ENCODE data around the gene SMARCA1. TPM values are rescaled to one million over a fixed set of nuclear protein-coding genes. Genes with fewer than 3 reads are reported as not detected.

Gene SMARCA1
- total and polyA plus RNA-seq, 10 of the 15 experiments (the other 5 are each of a cell fraction or from before 2014, with no cell fraction given) = 0.02 to 0.31 (median 0.08) TPM; not detected in 3

DNA sequence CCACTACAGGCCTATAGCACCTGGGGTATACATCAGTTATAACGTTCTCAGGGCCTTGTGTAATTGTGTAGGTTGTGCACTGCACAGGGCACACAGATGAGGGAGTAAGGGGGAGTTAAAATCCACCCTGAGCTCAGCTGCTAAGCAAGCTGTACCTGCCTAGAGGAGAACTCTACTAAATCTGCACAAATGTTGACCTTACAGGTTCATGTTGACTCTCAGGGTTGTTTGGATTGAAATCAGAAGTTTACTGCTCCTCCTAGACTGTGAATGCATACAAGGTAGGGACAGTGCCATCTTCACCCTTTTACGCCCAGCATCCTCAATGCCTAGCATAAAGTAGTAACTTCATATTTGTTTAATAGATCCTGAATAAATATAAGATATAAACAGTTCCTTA lies 89.8 kb downstream of the SMARCA1 start (continued):
- TF ChIP-seq, protein P1, sequence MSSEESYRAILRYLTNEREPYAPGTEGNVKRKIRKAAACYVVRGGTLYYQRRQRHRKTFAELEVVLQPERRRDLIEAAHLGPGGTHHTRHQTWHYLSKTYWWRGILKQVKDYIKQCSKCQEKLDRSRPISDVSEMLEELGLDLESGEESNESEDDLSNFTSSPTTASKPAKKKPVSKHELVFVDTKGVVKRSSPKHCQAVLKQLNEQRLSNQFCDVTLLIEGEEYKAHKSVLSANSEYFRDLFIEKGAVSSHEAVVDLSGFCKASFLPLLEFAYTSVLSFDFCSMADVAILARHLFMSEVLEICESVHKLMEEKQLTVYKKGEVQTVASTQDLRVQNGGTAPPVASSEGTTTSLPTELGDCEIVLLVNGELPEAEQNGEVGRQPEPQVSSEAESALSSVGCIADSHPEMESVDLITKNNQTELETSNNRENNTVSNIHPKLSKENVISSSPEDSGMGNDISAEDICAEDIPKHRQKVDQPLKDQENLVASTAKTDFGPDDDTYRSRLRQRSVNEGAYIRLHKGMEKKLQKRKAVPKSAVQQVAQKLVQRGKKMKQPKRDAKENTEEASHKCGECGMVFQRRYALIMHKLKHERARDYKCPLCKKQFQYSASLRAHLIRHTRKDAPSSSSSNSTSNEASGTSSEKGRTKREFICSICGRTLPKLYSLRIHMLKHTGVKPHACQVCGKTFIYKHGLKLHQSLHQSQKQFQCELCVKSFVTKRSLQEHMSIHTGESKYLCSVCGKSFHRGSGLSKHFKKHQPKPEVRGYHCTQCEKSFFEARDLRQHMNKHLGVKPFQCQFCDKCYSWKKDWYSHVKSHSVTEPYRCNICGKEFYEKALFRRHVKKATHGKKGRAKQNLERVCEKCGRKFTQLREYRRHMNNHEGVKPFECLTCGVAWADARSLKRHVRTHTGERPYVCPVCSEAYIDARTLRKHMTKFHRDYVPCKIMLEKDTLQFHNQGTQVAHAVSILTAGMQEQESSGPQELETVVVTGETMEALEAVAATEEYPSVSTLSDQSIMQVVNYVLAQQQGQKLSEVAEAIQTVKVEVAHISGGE (CRISPR knock-in tag; IDR thresholded peaks at IDR 0.05) = no peak
- TF ChIP-seq, protein P2, sequence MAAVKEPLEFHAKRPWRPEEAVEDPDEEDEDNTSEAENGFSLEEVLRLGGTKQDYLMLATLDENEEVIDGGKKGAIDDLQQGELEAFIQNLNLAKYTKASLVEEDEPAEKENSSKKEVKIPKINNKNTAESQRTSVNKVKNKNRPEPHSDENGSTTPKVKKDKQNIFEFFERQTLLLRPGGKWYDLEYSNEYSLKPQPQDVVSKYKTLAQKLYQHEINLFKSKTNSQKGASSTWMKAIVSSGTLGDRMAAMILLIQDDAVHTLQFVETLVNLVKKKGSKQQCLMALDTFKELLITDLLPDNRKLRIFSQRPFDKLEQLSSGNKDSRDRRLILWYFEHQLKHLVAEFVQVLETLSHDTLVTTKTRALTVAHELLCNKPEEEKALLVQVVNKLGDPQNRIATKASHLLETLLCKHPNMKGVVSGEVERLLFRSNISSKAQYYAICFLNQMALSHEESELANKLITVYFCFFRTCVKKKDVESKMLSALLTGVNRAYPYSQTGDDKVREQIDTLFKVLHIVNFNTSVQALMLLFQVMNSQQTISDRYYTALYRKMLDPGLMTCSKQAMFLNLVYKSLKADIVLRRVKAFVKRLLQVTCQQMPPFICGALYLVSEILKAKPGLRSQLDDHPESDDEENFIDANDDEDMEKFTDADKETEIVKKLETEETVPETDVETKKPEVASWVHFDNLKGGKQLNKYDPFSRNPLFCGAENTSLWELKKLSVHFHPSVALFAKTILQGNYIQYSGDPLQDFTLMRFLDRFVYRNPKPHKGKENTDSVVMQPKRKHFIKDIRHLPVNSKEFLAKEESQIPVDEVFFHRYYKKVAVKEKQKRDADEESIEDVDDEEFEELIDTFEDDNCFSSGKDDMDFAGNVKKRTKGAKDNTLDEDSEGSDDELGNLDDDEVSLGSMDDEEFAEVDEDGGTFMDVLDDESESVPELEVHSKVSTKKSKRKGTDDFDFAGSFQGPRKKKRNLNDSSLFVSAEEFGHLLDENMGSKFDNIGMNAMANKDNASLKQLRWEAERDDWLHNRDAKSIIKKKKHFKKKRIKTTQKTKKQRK (IDR thresholded peaks at IDR 0.05; ENCODE audit: low read depth, low read length) = no peak
- TF ChIP-seq SKIL (IDR thresholded peaks at IDR 0.05; ENCODE audit: low read depth, poor library complexity, severe bottlenecking) = no peak
- TF ChIP-seq NFXL1 (IDR thresholded peaks at IDR 0.05; ENCODE audit: borderline replicate concordance) = no peak
- TF ChIP-seq NFYA (IDR thresholded peaks at IDR 0.05; ENCODE audit: borderline replicate concordance, low read depth, low read length) = no peak
- TF ChIP-seq ZSCAN29 (IDR thresholded peaks at IDR 0.05) = no peak
- no peak for TF ChIP-seq SUZ12 (IDR thresholded peaks at IDR 0.05; ENCODE audit: unreplicated experiment)
- no peak for TF ChIP-seq YY1 (IDR thresholded peaks at IDR 0.05; ENCODE audit: low read depth, low read length)
- TF ChIP-seq BACH1 (IDR thresholded peaks at IDR 0.05; ENCODE audit: borderline replicate concordance) = no peak

Data from GM12878 (cell line).